ENCODE measurements around the gene ESR1. TPM values are rescaled to one million over a fixed set of nuclear protein-coding genes. Genes with fewer than 3 reads are reported as not detected.

Gene ESR1
- total RNA-seq, 6 experiments from 2014 or later, result 1.6 to 59.9 (median 18.6) TPM

GRCh38 chr6:152167641-152168603 lies 360.4 kb downstream of the ESR1 start:
- WGBS (ENCODE audit: insufficient coverage, low coverage, low lambda C conversion rate, missing lambda C conversion rate), result 77% methylated on average over 12 of the region's 13 CpGs
- no peak overlapping the region for H3K4me3 ChIP-seq
- TF ChIP-seq, protein P1, sequence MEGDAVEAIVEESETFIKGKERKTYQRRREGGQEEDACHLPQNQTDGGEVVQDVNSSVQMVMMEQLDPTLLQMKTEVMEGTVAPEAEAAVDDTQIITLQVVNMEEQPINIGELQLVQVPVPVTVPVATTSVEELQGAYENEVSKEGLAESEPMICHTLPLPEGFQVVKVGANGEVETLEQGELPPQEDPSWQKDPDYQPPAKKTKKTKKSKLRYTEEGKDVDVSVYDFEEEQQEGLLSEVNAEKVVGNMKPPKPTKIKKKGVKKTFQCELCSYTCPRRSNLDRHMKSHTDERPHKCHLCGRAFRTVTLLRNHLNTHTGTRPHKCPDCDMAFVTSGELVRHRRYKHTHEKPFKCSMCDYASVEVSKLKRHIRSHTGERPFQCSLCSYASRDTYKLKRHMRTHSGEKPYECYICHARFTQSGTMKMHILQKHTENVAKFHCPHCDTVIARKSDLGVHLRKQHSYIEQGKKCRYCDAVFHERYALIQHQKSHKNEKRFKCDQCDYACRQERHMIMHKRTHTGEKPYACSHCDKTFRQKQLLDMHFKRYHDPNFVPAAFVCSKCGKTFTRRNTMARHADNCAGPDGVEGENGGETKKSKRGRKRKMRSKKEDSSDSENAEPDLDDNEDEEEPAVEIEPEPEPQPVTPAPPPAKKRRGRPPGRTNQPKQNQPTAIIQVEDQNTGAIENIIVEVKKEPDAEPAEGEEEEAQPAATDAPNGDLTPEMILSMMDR (IDR thresholded peaks at IDR 0.05), result no peak
- no peak for TF ChIP-seq POLR2A (IDR thresholded peaks at IDR 0.05)
- H3K27ac ChIP-seq, result no peak overlapping the region
- H3K9me3 ChIP-seq, result no peaks in the 10 kb centered on the region
- no peaks in the 10 kb centered on the region for H3K27me3 ChIP-seq
- no peaks in the 10 kb centered on the region for H3K4me1 ChIP-seq
- peaks cover 0 to 8% (median 3%) of the 10 kb centered on the region in 4 donors for H3K36me3 ChIP-seq
- peak in 1 of 4 donors; percentile 19 for ATAC-seq
- intact Hi-C loops (cut with DNase I), result no loop called here
- no peak for DNase-seq

GRCh38 chr6:152170313-152170701 lies 362.8 kb downstream of the ESR1 start:
- Histone ChIP-seq H3K27ac (no peak overlapping the region), H3K4me3 (no peak overlapping the region), H3K27me3 (no peaks in the 10 kb centered on the region), H3K4me1 (no peaks in the 10 kb centered on the region), H3K36me3 (peaks cover 0 to 3% (median under 1%) of the 10 kb centered on the region in 4 donors), H3K9me3 (no peaks in the 10 kb centered on the region)
- 81% methylated on average over 3 of the region's 4 CpGs for WGBS (ENCODE audit: insufficient coverage, low coverage, low lambda C conversion rate, missing lambda C conversion rate)
- TF ChIP-seq, protein P1 (IDR thresholded peaks at IDR 0.05), result no peak
- intact Hi-C loops (cut with DNase I), result no loop called here
- DNase-seq, result no peak
- no peak for ATAC-seq

- intact Hi-C loops (cut with DNase I), result no loop called here
- Histone ChIP-seq H3K9me3 (no peaks in the 10 kb centered on the region), H3K4me3 (no peak overlapping the region), H3K27me3 (no peaks in the 10 kb centered on the region), H3K4me1 (no peaks in the 10 kb centered on the region), H3K27ac (no peak overlapping the region), H3K36me3 (peaks cover 0 to 7% (median 6%) of the 10 kb centered on the region in 4 donors)
- 83% methylated on average over 13 of the region's 13 CpGs for WGBS (ENCODE audit: insufficient coverage, low coverage, low lambda C conversion rate, missing lambda C conversion rate)
- DNase-seq (no peak), ATAC-seq (no peak)
- TF ChIP-seq POLR2A (IDR thresholded peaks at IDR 0.05), result no peak
- TF ChIP-seq, protein P1 (IDR thresholded peaks at IDR 0.05), result no peak
Measured at GRCh38 chr6:152170702-152171667, 363.5 kb downstream of the ESR1 start.

- H3K27me3 ChIP-seq, result no peaks in the 10 kb centered on the region
- no peak for TF ChIP-seq POLR2A (IDR thresholded peaks at IDR 0.05)
- TF ChIP-seq, protein P1 (IDR thresholded peaks at IDR 0.05), result no peak
- H3K4me1 ChIP-seq, result no peaks in the 10 kb centered on the region
- ATAC-seq (no peak), DNase-seq (no peak)
- WGBS (ENCODE audit: insufficient coverage, low coverage, low lambda C conversion rate, missing lambda C conversion rate), result 91% methylated on average over 4 of the region's 4 CpGs
- peaks cover 0 to 7% (median 6%) of the 10 kb centered on the region in 4 donors for H3K36me3 ChIP-seq
- H3K27ac ChIP-seq, result no peak overlapping the region
- H3K4me3 ChIP-seq, result no peak overlapping the region
- intact Hi-C loops (cut with DNase I), result no loop called here
- H3K9me3 ChIP-seq, result no peaks in the 10 kb centered on the region
Measured at GRCh38 chr6:152173321-152173720, 365.8 kb downstream of the ESR1 start.

All from right lobe of liver (tissue), 6 donors.